ENCODE results near the gene FGF12. TPM values are rescaled to one million over a fixed set of nuclear protein-coding genes. Genes with fewer than 3 reads are reported as not detected.

The FGF12 gene
- total RNA-seq, 4 donors from 2014 or later: 0.94 to 15.9 (median 15.1) TPM

- H3K4me3 ChIP-seq: no peak overlapping the region
- no peak for ATAC-seq
- TF ChIP-seq CTCF (IDR thresholded peaks at IDR 0.05): no peak
- no peak for TF ChIP-seq POLR2A (IDR thresholded peaks at IDR 0.05)
- no peak for TF ChIP-seq POLR2AphosphoS5 (IDR thresholded peaks at IDR 0.05)
- TF ChIP-seq EP300 (IDR thresholded peaks at IDR 0.05): no peak
- H3K36me3 ChIP-seq: no peaks in the 10 kb centered on the region
- no peaks in the 10 kb centered on the region for H3K9me3 ChIP-seq
- no peaks in the 10 kb centered on the region for H3K27me3 ChIP-seq
- H3K4me1 ChIP-seq: no peaks in the 10 kb centered on the region
- no CpG with 5 or more reads among the region's 1 CpG for whole genome bisulfite sequencing, 2 donors (ENCODE audit: low coverage in 1 of 2)
- H3K27ac ChIP-seq: no peak overlapping the region
These were observed 73.5 kb downstream of the FGF12 start for GRCh38 chr3:192653862-192654261.

DNA sequence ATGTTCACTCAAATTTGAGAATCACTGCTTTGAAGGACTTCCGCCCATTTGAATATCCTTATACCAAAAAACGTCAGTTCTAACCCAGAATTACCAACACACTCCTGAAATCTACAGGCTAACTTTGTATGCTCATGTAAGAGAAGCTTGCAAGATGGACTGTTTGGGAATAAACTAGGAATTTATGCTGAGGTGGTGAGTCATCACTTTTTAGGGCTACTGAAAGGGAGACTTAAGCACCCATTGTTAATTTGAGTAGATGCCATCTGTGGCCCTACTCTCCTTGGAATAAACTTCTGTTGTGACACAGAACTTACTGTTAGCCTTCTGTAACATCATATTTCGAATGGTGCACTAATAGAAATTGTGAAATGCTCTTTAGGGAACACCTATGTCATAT, 74.6 kb downstream of the FGF12 start:
- no peak overlapping the region for H3K4me3 ChIP-seq
- 69 to 83% methylated on average over 2 to 3 of the region's 3 CpGs for WGBS, 2 donors (ENCODE audit: low coverage in 1 of 2)
- no peak for ATAC-seq
- TF ChIP-seq POLR2AphosphoS5 (IDR thresholded peaks at IDR 0.05) (no peak), EP300 (IDR thresholded peaks at IDR 0.05) (no peak), CTCF (IDR thresholded peaks at IDR 0.05) (no peak), POLR2A (IDR thresholded peaks at IDR 0.05) (no peak)
- no peak overlapping the region for H3K27ac ChIP-seq
- H3K36me3 ChIP-seq: no peaks in the 10 kb centered on the region
- H3K9me3 ChIP-seq: no peaks in the 10 kb centered on the region
- no peaks in the 10 kb centered on the region for H3K4me1 ChIP-seq
- H3K27me3 ChIP-seq: no peaks in the 10 kb centered on the region

- TF ChIP-seq POLR2AphosphoS5 (IDR thresholded peaks at IDR 0.05): no peak
- no peak for TF ChIP-seq POLR2A (IDR thresholded peaks at IDR 0.05)
- no peak for TF ChIP-seq CTCF (IDR thresholded peaks at IDR 0.05)
- Histone ChIP-seq H3K4me1 (no peaks in the 10 kb centered on the region), H3K9me3 (no peaks in the 10 kb centered on the region), H3K4me3 (no peak overlapping the region), H3K27ac (no peak overlapping the region), H3K27me3 (no peaks in the 10 kb centered on the region), H3K36me3 (no peaks in the 10 kb centered on the region)
- no peak for ATAC-seq
- WGBS, 2 donors (ENCODE audit: low coverage in 1 of 2): 78 to 89% methylated on average over 5 of the region's 6 CpGs
These were observed 75.4 kb downstream of the FGF12 start for GRCh38 chr3:192651836-192652512.

- Histone ChIP-seq H3K4me1 (no peaks in the 10 kb centered on the region), H3K4me3 (no peak overlapping the region), H3K36me3 (no peaks in the 10 kb centered on the region), H3K27me3 (no peaks in the 10 kb centered on the region), H3K27ac (no peak overlapping the region), H3K9me3 (no peaks in the 10 kb centered on the region)
- 22 to 80% methylated on average over 1 of the region's 1 CpG for WGBS, 2 donors (ENCODE audit: low coverage in 1 of 2)
- no peak for ATAC-seq
- TF ChIP-seq POLR2A (IDR thresholded peaks at IDR 0.05): no peak
- TF ChIP-seq POLR2AphosphoS5 (IDR thresholded peaks at IDR 0.05): no peak
- no peak for TF ChIP-seq EP300 (IDR thresholded peaks at IDR 0.05)
- no peak for TF ChIP-seq CTCF (IDR thresholded peaks at IDR 0.05)
These were observed 81.9 kb downstream of the FGF12 start for GRCh38 chr3:192645437-192645836.

GRCh38 chr3:192642651-192643050, 84.7 kb downstream of the FGF12 start:
- Histone ChIP-seq H3K27ac (no peak overlapping the region), H3K36me3 (no peaks in the 10 kb centered on the region)
- WGBS, 2 donors (ENCODE audit: low coverage in 1 of 2): 68 to 73% methylated on average over 5 of the region's 5 CpGs

More at GRCh38 chr3:192642651-192643050, 84.7 kb downstream of the FGF12 start:
- Histone ChIP-seq H3K4me1 (no peaks in the 10 kb centered on the region), H3K4me3 (no peak overlapping the region), H3K27me3 (no peaks in the 10 kb centered on the region), H3K9me3 (no peaks in the 10 kb centered on the region)
- no peak for TF ChIP-seq EP300 (IDR thresholded peaks at IDR 0.05)
- TF ChIP-seq POLR2AphosphoS5 (IDR thresholded peaks at IDR 0.05): no peak
- no peak for TF ChIP-seq CTCF (IDR thresholded peaks at IDR 0.05)
- TF ChIP-seq POLR2A (IDR thresholded peaks at IDR 0.05): no peak
- no peak for ATAC-seq
